NB4 (cell line): Measurements from ENCODE around the gene CAMSAP1.
A peak's percentile ranks its signal among the peaks of the same experiment; 100 is the strongest.

ENCODE experiments used
- DNase-seq: peaks from one replicate; pipeline ENCODE4 v3.0.0; 2010; ENCODE audit warnings: low read depth
- H3K4me3 ChIP-seq: one replicate; pipeline ENCODE4 v1.5.1; 2011; ENCODE audit warnings: mild to moderate bottlenecking, low read depth, low read length, moderate library complexity
- CTCF ChIP-seq: IDR thresholded peaks from one replicate; pipeline ENCODE4 v1.5.1; 2012; ENCODE audit warnings: low read depth, low read length
- MAX ChIP-seq: IDR thresholded peaks from 2 replicates; pipeline ENCODE4 v1.6.1; 2011; ENCODE audit warnings: low read depth, low read length
- MYC ChIP-seq: IDR thresholded peaks from 2 replicates; pipeline ENCODE4 v1.6.1; 2011; ENCODE audit warnings: low read depth, low read length
- POLR2A ChIP-seq: IDR thresholded peaks from 2 replicates; pipeline ENCODE4 v1.6.1; 2011; ENCODE audit warnings: mild to moderate bottlenecking; ENCODE audit not compliant: insufficient read length; ENCODE audit errors: extremely low read depth

Gene CAMSAP1

GRCh38 chr9:135910216-135910615 lies 2.9 kb upstream of the CAMSAP1 start:
- TF ChIP-seq MAX: no peak
- no peak for TF ChIP-seq POLR2A
- TF ChIP-seq MYC: no peak
- TF ChIP-seq CTCF: no peak
- no peak overlapping the region for H3K4me3 ChIP-seq
- DNase-seq: no peak

- TF ChIP-seq POLR2A: no peak
- no peak for TF ChIP-seq MAX
- TF ChIP-seq CTCF: no peak
- no peak for TF ChIP-seq MYC
- no peak for DNase-seq
- H3K4me3 ChIP-seq: no peak overlapping the region
Observed at GRCh38 chr9:135909371-135909770, 2.0 kb upstream of the CAMSAP1 start.

GRCh38 chr9:135908754-135909204 lies 1.4 kb upstream of the CAMSAP1 start:
- no peak for DNase-seq
- H3K4me3 ChIP-seq: peak overlapping the region; percentile 59
- no peak for TF ChIP-seq CTCF
- TF ChIP-seq MYC: no peak
- no peak for TF ChIP-seq POLR2A
- no peak for TF ChIP-seq MAX

GRCh38 chr9:135908093-135908753 lies 877 bp upstream of the CAMSAP1 start:
- peak overlapping the region; percentile 59 for H3K4me3 ChIP-seq
- TF ChIP-seq POLR2A: no peak
- TF ChIP-seq MAX: no peak
- TF ChIP-seq MYC: no peak
- TF ChIP-seq CTCF: no peak
- DNase-seq: no peak

- no peak overlapping the region for H3K4me3 ChIP-seq
- peak; percentile 15 for TF ChIP-seq POLR2A
- TF ChIP-seq CTCF: no peak
- peak; percentile 63 for TF ChIP-seq MAX
- TF ChIP-seq MYC: peak; percentile 59; the same call in 1 of the 2 replicates
- peak; percentile 61 for DNase-seq
Observed at GRCh38 chr9:135907006-135907430, 328 bp downstream of the CAMSAP1 start.
